ENCODE results near the gene UBTD2.

UBTD2 gene

DNA sequence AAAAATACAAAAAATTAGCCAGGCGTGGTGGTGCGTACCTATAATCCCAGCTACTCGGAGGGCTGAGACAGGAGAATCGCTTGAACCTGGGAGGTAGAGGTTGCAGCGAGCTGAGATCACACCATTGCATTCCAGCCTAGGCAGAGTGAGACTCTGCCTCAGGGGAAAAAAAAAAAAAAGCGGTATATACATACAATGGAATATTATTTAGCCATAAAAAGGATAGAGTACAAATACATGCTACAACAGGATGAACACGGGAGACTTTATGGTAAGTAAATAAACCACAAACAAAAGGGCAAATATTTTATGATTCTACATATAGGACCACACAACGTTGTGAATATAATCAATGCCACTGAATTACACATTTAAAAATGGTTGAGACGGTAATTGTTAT is 5.2 kb downstream of the UBTD2 start:
- POLR2A ChIA-PET, result no interaction called here
- CTCF ChIA-PET, result no interaction called here
- no peak for DNase-seq (ENCODE audit: low read depth, low spot score)
- TF ChIP-seq, protein P1, sequence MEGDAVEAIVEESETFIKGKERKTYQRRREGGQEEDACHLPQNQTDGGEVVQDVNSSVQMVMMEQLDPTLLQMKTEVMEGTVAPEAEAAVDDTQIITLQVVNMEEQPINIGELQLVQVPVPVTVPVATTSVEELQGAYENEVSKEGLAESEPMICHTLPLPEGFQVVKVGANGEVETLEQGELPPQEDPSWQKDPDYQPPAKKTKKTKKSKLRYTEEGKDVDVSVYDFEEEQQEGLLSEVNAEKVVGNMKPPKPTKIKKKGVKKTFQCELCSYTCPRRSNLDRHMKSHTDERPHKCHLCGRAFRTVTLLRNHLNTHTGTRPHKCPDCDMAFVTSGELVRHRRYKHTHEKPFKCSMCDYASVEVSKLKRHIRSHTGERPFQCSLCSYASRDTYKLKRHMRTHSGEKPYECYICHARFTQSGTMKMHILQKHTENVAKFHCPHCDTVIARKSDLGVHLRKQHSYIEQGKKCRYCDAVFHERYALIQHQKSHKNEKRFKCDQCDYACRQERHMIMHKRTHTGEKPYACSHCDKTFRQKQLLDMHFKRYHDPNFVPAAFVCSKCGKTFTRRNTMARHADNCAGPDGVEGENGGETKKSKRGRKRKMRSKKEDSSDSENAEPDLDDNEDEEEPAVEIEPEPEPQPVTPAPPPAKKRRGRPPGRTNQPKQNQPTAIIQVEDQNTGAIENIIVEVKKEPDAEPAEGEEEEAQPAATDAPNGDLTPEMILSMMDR (IDR thresholded peaks at IDR 0.05; ENCODE audit: insufficient read depth, low read length, missing control alignments), result no peak
- H3K4me3 ChIP-seq (ENCODE audit: low read depth, low read length), result no peak overlapping the region

DNA sequence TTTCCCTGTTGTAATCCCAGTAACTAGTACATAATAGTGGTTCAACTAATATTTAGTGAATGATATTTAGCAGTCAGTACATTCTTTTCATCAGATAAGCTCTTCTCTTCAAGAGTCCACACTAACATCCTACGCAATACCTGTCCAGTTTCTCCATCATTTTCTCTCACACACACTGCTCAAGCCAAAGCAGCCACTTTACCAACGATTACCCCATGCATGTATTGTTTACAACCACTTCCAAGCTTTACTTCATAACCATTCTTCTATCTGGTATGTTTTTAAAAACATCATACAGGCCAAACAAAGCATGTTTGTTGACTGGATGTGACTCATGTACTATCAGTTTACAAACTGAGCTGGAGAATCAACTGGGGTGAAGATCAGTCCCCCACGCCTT is 7.3 kb downstream of the UBTD2 start:
- ChIA-PET POLR2A (no interaction called here), CTCF (interaction anchor here (1.3 to 2.0 kb wide), 3 partner anchors 10 to 31 kb away, joined by 3 to 5 read pairs (median 4); no protein-coding TSS in a partner anchor)
- H3K4me3 ChIP-seq (ENCODE audit: low read depth, low read length), result no peak overlapping the region
- TF ChIP-seq, protein P1 (IDR thresholded peaks at IDR 0.05; ENCODE audit: insufficient read depth, low read length, missing control alignments), result no peak
- DNase-seq (ENCODE audit: low read depth, low spot score), result no peak

DNA sequence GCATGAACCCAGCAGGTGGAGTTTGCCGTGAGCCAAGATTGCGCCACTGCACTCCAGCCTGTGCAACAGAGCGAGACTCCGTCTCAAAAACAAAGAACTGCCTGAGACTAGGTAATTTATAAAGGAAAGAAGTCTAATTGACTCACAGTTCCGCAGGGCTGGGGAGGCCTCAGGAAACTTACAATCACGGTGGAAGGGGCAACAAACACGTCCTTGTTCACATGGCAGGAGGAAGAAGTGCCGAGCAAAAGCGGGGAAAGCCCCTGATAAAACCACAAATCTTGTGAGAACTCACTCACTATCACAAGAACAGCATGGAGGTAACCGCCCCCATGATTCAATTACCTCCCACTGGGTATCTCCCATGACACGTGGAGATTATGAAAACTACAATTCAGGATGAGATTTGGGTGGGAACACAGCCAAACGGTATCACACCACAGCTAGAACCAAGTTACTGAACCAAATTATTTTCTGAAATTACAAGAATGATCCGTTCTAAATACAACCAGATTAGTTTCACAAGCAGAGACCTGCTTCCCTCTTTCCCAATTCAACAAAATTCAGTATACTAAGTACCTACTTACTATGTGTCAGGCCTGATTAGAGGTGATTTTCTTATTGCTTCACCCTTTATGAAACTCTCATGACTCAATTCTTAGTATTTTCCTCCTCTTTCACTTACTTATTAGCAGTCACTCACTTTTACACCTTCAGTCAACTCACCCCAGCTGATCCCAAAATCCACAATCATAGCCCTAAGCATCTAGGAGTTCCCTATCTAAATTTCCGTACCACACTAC is 8.4 kb downstream of the UBTD2 start:
- CTCF ChIA-PET, result interaction anchor here (1.3 to 2.0 kb wide), 3 partner anchors 9 to 30 kb away, joined by 3 to 5 read pairs (median 4); no protein-coding TSS in a partner anchor
- POLR2A ChIA-PET, result no interaction called here

DNA sequence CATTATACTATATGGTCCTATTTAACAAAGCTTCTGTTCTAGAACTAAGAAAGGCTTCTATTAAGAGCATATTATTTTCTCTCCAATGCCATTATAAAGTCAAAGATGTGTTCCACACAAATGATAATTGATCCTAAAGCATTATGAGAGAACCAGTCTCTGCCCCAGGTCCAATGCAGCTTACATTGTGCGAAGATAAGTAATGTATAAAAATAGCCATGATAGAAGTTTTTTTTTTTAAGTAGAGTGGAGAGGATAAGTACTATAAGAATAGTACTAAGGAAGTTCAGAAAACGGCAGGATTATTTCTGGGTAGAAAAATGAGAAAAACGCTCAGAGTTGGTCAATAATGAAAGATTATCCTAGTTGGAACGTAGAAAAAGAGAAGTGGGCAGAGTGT is 15.6 kb downstream of the UBTD2 start:
- no peak overlapping the region for H3K4me3 ChIP-seq (ENCODE audit: low read depth, low read length)
- ChIA-PET CTCF (interaction anchor here (1.4 to 1.7 kb wide), 2 partner anchors 11 to 15 kb away, joined by 3 to 4 read pairs; no protein-coding TSS in a partner anchor), POLR2A (interaction anchor here (0.5 to 0.6 kb wide), 2 partner anchors 9 to 11 kb away, joined by 3 to 4 read pairs; no protein-coding TSS in a partner anchor)
- no peak for DNase-seq (ENCODE audit: low read depth, low spot score)
- TF ChIP-seq, protein P1 (IDR thresholded peaks at IDR 0.05; ENCODE audit: insufficient read depth, low read length, missing control alignments), result no peak

More for the DNA sequence above, 8.4 kb downstream of the UBTD2 start:
- H3K4me3 ChIP-seq (ENCODE audit: low read depth, low read length), result no peak overlapping the region
- TF ChIP-seq, protein P1 (IDR thresholded peaks at IDR 0.05; ENCODE audit: insufficient read depth, low read length, missing control alignments), result no peak
- no peak for DNase-seq (ENCODE audit: low read depth, low spot score)

DNA sequence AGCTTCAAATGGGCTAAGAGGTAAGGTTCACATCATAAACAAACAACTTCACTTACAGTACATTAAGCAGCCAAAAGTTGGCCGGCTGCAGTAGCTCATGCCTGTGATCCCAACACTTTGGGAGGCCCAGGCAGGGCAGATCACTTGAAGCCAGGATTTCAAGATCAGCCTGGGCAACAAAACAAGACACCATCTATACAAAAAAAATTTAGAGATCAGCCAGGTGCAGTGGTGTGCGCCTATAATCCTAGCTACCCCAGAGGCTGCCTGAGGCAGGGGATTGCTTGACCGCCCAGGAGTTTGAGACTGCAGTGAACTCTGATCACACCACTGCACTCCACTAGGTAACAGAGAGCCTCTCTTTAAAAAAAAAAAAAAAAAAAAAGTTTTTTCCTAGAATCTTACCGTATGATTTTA is 16.9 kb downstream of the UBTD2 start:
- no peak for DNase-seq (ENCODE audit: low read depth, low spot score)
- TF ChIP-seq, protein P1 (IDR thresholded peaks at IDR 0.05; ENCODE audit: insufficient read depth, low read length, missing control alignments), result no peak
- POLR2A ChIA-PET, result interaction anchor here (0.7 to 0.9 kb wide), 2 partner anchors 17 to 79 kb away, joined by 3 read pairs; partner anchors contain the start of genes STK10 and UBTD2
- no peak overlapping the region for H3K4me3 ChIP-seq (ENCODE audit: low read depth, low read length)
- CTCF ChIA-PET, result interaction anchor here (0.9 to 1.7 kb wide), 3 partner anchors 10 to 16 kb away, joined by 3 to 4 read pairs (median 3); no protein-coding TSS in a partner anchor

DNA sequence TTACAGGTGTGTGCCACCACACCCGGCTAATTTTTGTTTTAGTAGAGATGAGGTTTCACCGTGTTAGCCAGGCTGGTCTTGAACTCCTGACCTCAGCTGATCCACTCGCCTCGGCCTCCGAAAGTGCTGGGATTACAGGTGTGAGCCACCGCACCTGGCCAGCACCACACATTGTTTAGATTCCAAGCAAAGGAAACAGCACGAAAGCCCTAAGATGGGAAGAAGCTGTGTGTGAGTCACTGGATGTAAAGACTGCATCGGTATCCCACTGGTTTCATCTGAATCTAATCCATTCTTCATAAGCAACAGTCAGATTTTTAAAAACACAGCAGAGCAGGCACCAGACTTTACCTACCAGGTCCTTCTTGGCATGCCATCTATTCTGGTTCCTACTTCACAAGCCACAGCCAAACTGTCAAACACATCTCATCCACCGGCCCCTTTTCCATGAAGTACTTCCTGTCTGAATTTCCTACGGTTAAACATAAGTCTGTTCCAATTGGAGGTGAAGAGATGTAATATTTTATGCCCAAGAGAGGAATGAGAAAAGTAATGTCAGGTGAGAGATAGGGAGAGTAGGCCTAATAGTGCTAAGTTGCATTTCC is 17.4 kb downstream of the UBTD2 start:
- DNase-seq (ENCODE audit: low read depth, low spot score), result no peak
- ChIA-PET CTCF (interaction anchor here (0.8 to 1.7 kb wide), 3 partner anchors 9 to 17 kb away, joined by 3 to 4 read pairs (median 3); no protein-coding TSS in a partner anchor), POLR2A (no interaction called here)
- no peak overlapping the region for H3K4me3 ChIP-seq (ENCODE audit: low read depth, low read length)
- TF ChIP-seq, protein P1 (IDR thresholded peaks at IDR 0.05; ENCODE audit: insufficient read depth, low read length, missing control alignments), result no peak

Measured in AG04449 (cell line).